ENCODE measurements around the gene CYP11A1.

GRCh38 chr15:74390647-74391288 is 23.3 kb upstream of the CYP11A1 start:
- no peak for TF ChIP-seq POLR2A (IDR thresholded peaks at IDR 0.05)
- TF ChIP-seq CTCF (IDR thresholded peaks at IDR 0.05): no peak
- TF ChIP-seq POLR2AphosphoS5 (IDR thresholded peaks at IDR 0.05): no peak

All from suprapubic skin (tissue), 4 donors.